Neural cell (in vitro differentiated cells): ENCODE results near the gene GYPE. TPM values are rescaled to one million over a fixed set of nuclear protein-coding genes. Genes with fewer than 3 reads are reported as not detected.
"Not testable (repeated sequence)": the region's sequence is repeated elsewhere in the genome, so short reads cannot be mapped to it uniquely, and the experiment has no call there.

Experiments
- H2AFZ ChIP-seq: fragments of 200-600, 300-800 bp; sonication (generic), shearing (Covaris generic); 2 replicates; pipeline ENCODE4 v1.6.0; 2014; ENCODE audit warnings: low read depth, mild to moderate bottlenecking, antibody characterized with exemption, low read length, moderate library complexity
- H3F3A ChIP-seq: fragments of 200-600 bp; shearing (Covaris generic); 2 replicates; pipeline ENCODE4 v1.6.1; 2016; ENCODE audit warnings: mild to moderate bottlenecking, moderate library complexity, mixed read lengths, antibody characterized with exemption, low read length; ENCODE audit not compliant: insufficient read depth, poor library complexity, severe bottlenecking
- H3K27ac ChIP-seq: fragments of 200-600, 300-800 bp; sonication (generic), shearing (Covaris generic); 2 replicates; pipeline ENCODE4 v1.5.1; 2014; ENCODE audit warnings: mild to moderate bottlenecking, low read length, moderate library complexity
- H3K27me3 ChIP-seq: fragments of 300-800, 200-600 bp; sonication (generic), shearing (Covaris generic); 2 replicates; pipeline ENCODE4 v1.6.0; 2014; ENCODE audit warnings: mild to moderate bottlenecking, low read depth, low read length, moderate library complexity; ENCODE audit not compliant: insufficient read depth
- H3K36me3 ChIP-seq: fragments of 300-800, 200-600 bp; sonication (generic), shearing (Covaris generic); 2 replicates; pipeline ENCODE4 v1.5.1; 2014; ENCODE audit warnings: mild to moderate bottlenecking, antibody characterized with exemption, low read length, moderate library complexity; ENCODE audit not compliant: insufficient read depth
- H3K4me2 ChIP-seq: fragments of 300-800, 200-600 bp; sonication (generic), shearing (Covaris generic); 2 replicates; pipeline ENCODE4 v1.6.0; 2014; ENCODE audit warnings: mild to moderate bottlenecking, low read length
- H3K4me3 ChIP-seq: fragments of 300-800, 200-600 bp; sonication (generic), shearing (Covaris generic); 2 replicates; pipeline ENCODE4 v1.5.1; 2014; ENCODE audit warnings: mild to moderate bottlenecking, low read length, moderate library complexity
- H3K79me2 ChIP-seq: fragments of 200-600 bp; shearing (Covaris generic); replicated peaks from 2 replicates; pipeline ENCODE4 v1.6.0; 2014; ENCODE audit warnings: mild to moderate bottlenecking, low read length, moderate library complexity; ENCODE audit not compliant: insufficient read depth
- H3K9ac ChIP-seq: fragments of 300-800, 200-600 bp; sonication (generic), shearing (Covaris generic); 2 replicates; pipeline ENCODE4 v1.6.1; 2016; ENCODE audit warnings: mild to moderate bottlenecking, low read length, mixed read lengths
- H3K9me2 ChIP-seq: fragments of 200-600 bp; shearing (Covaris generic); 2 replicates; pipeline ENCODE4 v1.6.1; 2016; ENCODE audit warnings: mild to moderate bottlenecking, low read length, mixed read lengths; ENCODE audit not compliant: insufficient read depth
- H3K9me3 ChIP-seq: fragments of 200-600, 300-800 bp; sonication (generic), shearing (Covaris generic); 2 replicates; pipeline ENCODE4 v1.6.1; 2016; ENCODE audit warnings: mild to moderate bottlenecking, mixed run types, low read length, moderate library complexity, mixed read lengths
- H4K20me1 ChIP-seq: fragments of 200-600 bp; shearing (Covaris generic); 2 replicates; pipeline ENCODE4 v1.6.1; 2016; ENCODE audit warnings: mild to moderate bottlenecking, mixed run types; ENCODE audit not compliant: insufficient read depth
- polyA minus RNA-seq: library from RNA; depleted of rRNA, polyadenylated mRNA; stranded (reverse); fragments of >200 nt; gene quantifications from 2 replicates; pipeline ENCODE4 v1.2.3, GENCODE V29; 2014
- polyA plus RNA-seq: library from polyadenylated mRNA; depleted of rRNA; stranded (reverse); fragments of >200 nt; gene quantifications from 2 replicates; pipeline ENCODE4 v1.2.3, GENCODE V29; 2014

GYPE gene
- polyA plus RNA-seq (not detected in 2 replicates), polyA minus RNA-seq (not detected in 2 replicates)

DNA sequence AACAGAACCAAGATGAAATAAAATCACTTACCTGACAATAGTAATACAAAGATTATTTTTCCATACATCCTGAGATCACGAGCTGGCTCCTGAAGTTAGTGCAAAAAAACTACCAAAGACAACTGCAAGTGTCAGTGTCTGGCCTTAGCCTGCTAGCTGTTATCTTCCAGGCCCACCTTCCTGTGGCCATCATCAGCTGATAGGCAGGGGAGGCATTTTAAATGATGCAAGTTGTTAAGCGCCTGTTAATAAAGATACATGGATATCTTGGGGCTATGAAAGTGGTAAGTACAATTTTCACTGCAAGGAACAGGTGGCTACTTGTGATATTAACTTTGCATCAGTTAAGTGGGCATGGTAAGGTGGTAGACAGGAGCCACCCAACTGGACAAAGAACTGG is at the start of gene GYPE:
Gene GYPE, minus strand, starts transcription at position 120 of the 400 bp plus-strand sequence. Its CDS starts 52 bp downstream, at position 68.
- H3K4me3 ChIP-seq, H3K9me2 ChIP-seq, H3K27ac ChIP-seq, H2AFZ ChIP-seq, H3K9me3 ChIP-seq, H3K27me3 ChIP-seq, H3K4me2 ChIP-seq, H3K79me2 ChIP-seq, H4K20me1 ChIP-seq, H3F3A ChIP-seq, H3K9ac ChIP-seq, H3K36me3 ChIP-seq: not testable (repeated sequence)

- H3K79me2 ChIP-seq, H3K36me3 ChIP-seq, H2AFZ ChIP-seq, H3K27ac ChIP-seq, H3K9ac ChIP-seq, H3K9me3 ChIP-seq, H3K4me3 ChIP-seq, H3F3A ChIP-seq, H4K20me1 ChIP-seq, H3K9me2 ChIP-seq, H3K4me2 ChIP-seq, H3K27me3 ChIP-seq: not testable (repeated sequence)
These were observed 46.2 kb upstream of the GYPE start for GRCh38 chr4:143951458-143951972.

DNA sequence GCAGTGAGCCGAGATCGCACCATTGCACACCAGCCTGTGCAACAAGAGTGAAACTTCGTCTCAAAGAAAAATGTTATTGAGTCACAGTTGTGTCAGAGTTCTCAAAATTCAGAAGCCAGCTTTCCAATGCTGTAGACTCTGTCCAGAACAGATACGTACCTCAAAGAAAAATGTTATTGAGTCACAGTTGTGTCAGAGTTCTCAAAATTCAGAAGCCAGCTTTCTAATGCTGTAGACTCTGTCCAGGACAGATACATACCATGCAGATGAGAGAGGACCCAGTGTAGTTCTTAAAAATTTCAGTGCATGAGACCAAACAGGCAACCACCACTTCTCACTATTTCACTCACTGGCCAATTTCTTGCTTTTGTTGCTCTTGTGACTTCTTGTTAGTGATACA is 45.6 kb upstream of the GYPE start:
- not testable (repeated sequence) for H3F3A ChIP-seq, H3K9me2 ChIP-seq, H2AFZ ChIP-seq, H3K4me3 ChIP-seq, H3K9ac ChIP-seq, H3K27me3 ChIP-seq, H3K27ac ChIP-seq, H3K79me2 ChIP-seq, H3K4me2 ChIP-seq, H3K9me3 ChIP-seq, H4K20me1 ChIP-seq, H3K36me3 ChIP-seq

DNA sequence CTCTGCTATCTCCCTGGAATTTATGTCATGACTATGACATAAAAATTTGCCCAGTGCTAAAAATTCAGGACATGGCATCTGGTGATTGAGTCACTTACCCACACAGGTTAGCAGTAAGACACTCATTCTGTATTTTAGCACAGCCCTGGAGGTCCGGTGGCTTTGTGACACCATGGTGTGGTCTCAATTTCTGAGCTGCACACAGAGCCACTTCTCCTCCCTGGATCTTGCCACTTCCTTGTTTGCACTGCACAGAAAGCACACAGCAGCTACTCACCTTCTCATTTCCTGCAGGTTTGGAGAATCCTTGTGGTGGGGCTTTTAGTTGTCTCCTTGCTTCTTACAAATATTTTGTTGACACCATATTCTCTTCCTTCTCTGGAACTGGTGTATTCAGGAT is 44.8 kb upstream of the GYPE start:
- not testable (repeated sequence) for H3K9me2 ChIP-seq, H3F3A ChIP-seq, H3K27me3 ChIP-seq, H4K20me1 ChIP-seq, H2AFZ ChIP-seq, H3K9ac ChIP-seq, H3K27ac ChIP-seq, H3K79me2 ChIP-seq, H3K36me3 ChIP-seq, H3K9me3 ChIP-seq, H3K4me3 ChIP-seq, H3K4me2 ChIP-seq

- H3K9ac ChIP-seq, H2AFZ ChIP-seq, H3K27ac ChIP-seq, H4K20me1 ChIP-seq, H3K4me2 ChIP-seq, H3K4me3 ChIP-seq, H3K36me3 ChIP-seq, H3K9me3 ChIP-seq, H3K9me2 ChIP-seq, H3F3A ChIP-seq, H3K27me3 ChIP-seq, H3K79me2 ChIP-seq: not testable (repeated sequence)
These were observed 42.1 kb upstream of the GYPE start for GRCh38 chr4:143947493-143947892.

GRCh38 chr4:143940708-143941107 is 35.3 kb upstream of the GYPE start:
- not testable (repeated sequence) for H3K9me3 ChIP-seq, H3K27ac ChIP-seq, H3K9me2 ChIP-seq, H4K20me1 ChIP-seq, H3K4me2 ChIP-seq, H3F3A ChIP-seq, H3K4me3 ChIP-seq, H3K27me3 ChIP-seq, H3K36me3 ChIP-seq, H3K9ac ChIP-seq, H3K79me2 ChIP-seq, H2AFZ ChIP-seq
